SU-DHL-6 (cell line): Measurements from ENCODE around the gene S100A14.

ENCODE experiments used
- H2AFZ ChIP-seq: fragments of 200-600 bp; sonication (generic); 2 replicates; pipeline ENCODE4 v1.6.1; 2014; ENCODE audit warnings: low read depth, mild to moderate bottlenecking, moderate library complexity, mixed read lengths, antibody characterized with exemption, low read length; ENCODE audit not compliant: severe bottlenecking
- H3F3A ChIP-seq: fragments of 200-600 bp; shearing (Covaris generic); 2 replicates; pipeline ENCODE4 v1.6.0; 2016; ENCODE audit warnings: antibody characterized with exemption, mild to moderate bottlenecking; ENCODE audit not compliant: insufficient read depth
- H3K27ac ChIP-seq: fragments of 200-600 bp; sonication (generic); 2 replicates; pipeline ENCODE4 v1.5.1; 2016; ENCODE audit warnings: low read depth, mild to moderate bottlenecking, low read length, moderate library complexity, mixed read lengths
- H3K27me3 ChIP-seq: fragments of 200-600 bp; sonication (generic), shearing (Covaris generic); 2 replicates; pipeline ENCODE4 v1.6.0; 2014; ENCODE audit warnings: mild to moderate bottlenecking, low read length
- H3K36me3 ChIP-seq: fragments of 200-600 bp; sonication (generic); 2 replicates; pipeline ENCODE4 v1.6.1; 2014; ENCODE audit warnings: mild to moderate bottlenecking, low read length, mixed read lengths
- H3K4me2 ChIP-seq: fragments of 300-600, 200-600 bp; shearing (Covaris generic), sonication (generic); 2 replicates; pipeline ENCODE4 v1.6.0; 2014; ENCODE audit warnings: low read length, low read depth, mild to moderate bottlenecking; ENCODE audit not compliant: poor library complexity, severe bottlenecking
- H3K4me3 ChIP-seq: fragments of 200-600 bp; sonication (generic); 2 replicates; pipeline ENCODE4 v1.5.1; 2014; ENCODE audit warnings: antibody characterized with exemption, low read length, mild to moderate bottlenecking, mixed read lengths; ENCODE audit not compliant: insufficient read depth, poor library complexity, severe bottlenecking
- H3K79me2 ChIP-seq: fragments of 200-600 bp; sonication (generic); 2 replicates; pipeline ENCODE4 v1.6.1; 2014; ENCODE audit warnings: mild to moderate bottlenecking, low read length, moderate library complexity; ENCODE audit not compliant: insufficient read depth
- H3K9ac ChIP-seq: fragments of 200-600 bp; sonication (generic); 2 replicates; pipeline ENCODE4 v1.7.0; 2014; ENCODE audit warnings: mild to moderate bottlenecking, low read length
- H3K9me2 ChIP-seq: fragments of 200-600 bp; sonication (generic); replicated peaks from 2 replicates; pipeline ENCODE4 v1.6.1; 2014; ENCODE audit warnings: low read length; ENCODE audit not compliant: insufficient read depth
- H3K9me3 ChIP-seq: fragments of 200-600 bp; sonication (generic); 2 replicates; pipeline ENCODE4 v1.6.1; 2014; ENCODE audit warnings: low read length, mixed read lengths; ENCODE audit not compliant: insufficient read depth
- H4K20me1 ChIP-seq: fragments of 200-600 bp; sonication (generic); 2 replicates; pipeline ENCODE4 v1.6.1; 2014; ENCODE audit warnings: low read depth, mild to moderate bottlenecking, antibody characterized with exemption, low read length, moderate library complexity, mixed read lengths
- CTCF ChIP-seq: fragments of 200-600 bp; sonication (generic); IDR thresholded peaks from one replicate; pipeline ENCODE4 v1.5.1; 2017; ENCODE audit warnings: antibody characterized with exemption, mild to moderate bottlenecking, low read length, moderate library complexity; ENCODE audit not compliant: insufficient read depth, poor library complexity, severe bottlenecking
- EZH2phosphoT487 ChIP-seq: fragments of 200-600 bp; sonication (generic), shearing (Covaris generic); conservative IDR thresholded peaks from 2 replicates; pipeline ENCODE4 v1.6.1; 2018; ENCODE audit warnings: mild to moderate bottlenecking, antibody characterized with exemption, low read length, moderate library complexity, mixed read lengths

The S100A14 gene

GRCh38 chr1:153630384-153630783 is 14.3 kb upstream of the S100A14 start:
- no peaks in the 10 kb centered on the region for H3K9me3 ChIP-seq
- H3K4me2 ChIP-seq: no peak overlapping the region
- no peaks in the 10 kb centered on the region for H3K36me3 ChIP-seq
- no peak overlapping the region for H3K9ac ChIP-seq
- H3F3A ChIP-seq: peaks cover 3% of the 10 kb centered on the region; the same call in 1 of the 2 replicates
- H3K27ac ChIP-seq: no peak overlapping the region
- no peaks in the 10 kb centered on the region for H4K20me1 ChIP-seq
- no peak overlapping the region for H3K4me3 ChIP-seq
- no peaks in the 10 kb centered on the region for H3K9me2 ChIP-seq
- H3K27me3 ChIP-seq: no peaks in the 10 kb centered on the region
- H3K79me2 ChIP-seq: peaks cover 13% of the 10 kb centered on the region
- no peak overlapping the region for H2AFZ ChIP-seq
- TF ChIP-seq CTCF: no peak
- no peak for TF ChIP-seq EZH2phosphoT487

GRCh38 chr1:153629971-153630370 is 13.8 kb upstream of the S100A14 start:
- Histone ChIP-seq H3K9me2 (no peaks in the 10 kb centered on the region), H3F3A (peaks cover 3% of the 10 kb centered on the region; the same call in 1 of the 2 replicates), H3K9me3 (no peaks in the 10 kb centered on the region), H3K4me2 (no peak overlapping the region), H3K4me3 (no peak overlapping the region), H3K79me2 (peaks cover 9% of the 10 kb centered on the region), H4K20me1 (no peaks in the 10 kb centered on the region), H3K27me3 (no peaks in the 10 kb centered on the region), H3K27ac (no peak overlapping the region), H3K36me3 (no peaks in the 10 kb centered on the region), H3K9ac (no peak overlapping the region), H2AFZ (no peak overlapping the region)
- TF ChIP-seq EZH2phosphoT487: no peak
- TF ChIP-seq CTCF: no peak

DNA sequence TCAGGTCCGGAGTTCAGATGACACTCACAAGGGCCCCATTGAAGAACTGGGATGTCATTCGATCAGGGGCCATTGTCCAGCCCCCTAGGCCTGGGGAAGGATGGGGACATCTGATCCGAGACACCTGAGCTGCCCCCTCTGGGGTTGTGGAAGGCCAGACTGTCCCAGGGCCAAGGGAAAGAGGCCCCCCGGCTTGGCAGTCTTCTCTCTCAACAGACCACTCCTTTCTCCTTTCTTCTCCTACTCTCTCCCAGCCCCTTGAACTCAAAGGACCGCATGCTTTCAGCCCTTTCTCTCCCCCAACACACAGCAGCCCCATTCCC is 13.2 kb upstream of the S100A14 start:
- no peaks in the 10 kb centered on the region for H3K36me3 ChIP-seq
- H3K9me3 ChIP-seq: no peaks in the 10 kb centered on the region
- H3K79me2 ChIP-seq: peaks cover 3% of the 10 kb centered on the region
- H3K9ac ChIP-seq: no peak overlapping the region
- no peak overlapping the region for H3K4me2 ChIP-seq
- H3F3A ChIP-seq: peaks cover under 1% of the 10 kb centered on the region; the same call in 1 of the 2 replicates
- H3K27ac ChIP-seq: no peak overlapping the region
- no peaks in the 10 kb centered on the region for H3K9me2 ChIP-seq
- H3K4me3 ChIP-seq: no peak overlapping the region
- H4K20me1 ChIP-seq: no peaks in the 10 kb centered on the region
- no peaks in the 10 kb centered on the region for H3K27me3 ChIP-seq
- H2AFZ ChIP-seq: no peak overlapping the region
- TF ChIP-seq EZH2phosphoT487: no peak
- no peak for TF ChIP-seq CTCF
